GM18867 (cell line): ENCODE measurements around the gene KRT31.
"Not testable (repeated sequence)": the region's sequence is repeated elsewhere in the genome, so short reads cannot be mapped to it uniquely, and the experiment has no call there.

Experiments
- ATAC-seq: cut with Tn5 transposase; IDR thresholded peaks from one replicate; pipeline ENCODE4 v1.9.1; 2021; ENCODE audit warnings: mild to moderate bottlenecking, moderate library complexity; ENCODE audit not compliant: unreplicated experiment

KRT31 gene

GRCh38 chr17:41418116-41418860 lies 20.9 kb upstream of the KRT31 start:
- no peak for ATAC-seq

- no peak for ATAC-seq
Observed at GRCh38 chr17:41417576-41418015, 20.2 kb upstream of the KRT31 start.

GRCh38 chr17:41417127-41417526 lies 19.7 kb upstream of the KRT31 start:
- no peak for ATAC-seq

GRCh38 chr17:41416479-41416878 lies 19.1 kb upstream of the KRT31 start:
- no peak for ATAC-seq

- ATAC-seq, result no peak
Observed at GRCh38 chr17:41415833-41416335, 18.5 kb upstream of the KRT31 start.

GRCh38 chr17:41415411-41415810 lies 18.0 kb upstream of the KRT31 start:
- no peak for ATAC-seq

GRCh38 chr17:41413982-41414381 lies 16.6 kb upstream of the KRT31 start:
- ATAC-seq, result no peak

GRCh38 chr17:41413353-41413957 lies 16.0 kb upstream of the KRT31 start:
- no peak for ATAC-seq

GRCh38 chr17:41411072-41411840 lies 13.8 kb upstream of the KRT31 start:
- no peak for ATAC-seq

- no peak for ATAC-seq
Observed at GRCh38 chr17:41407226-41407625, 9.8 kb upstream of the KRT31 start.

GRCh38 chr17:41406205-41406604 lies 8.8 kb upstream of the KRT31 start:
- ATAC-seq, result no peak

- ATAC-seq, result no peak
Observed at GRCh38 chr17:41404024-41404671, 6.7 kb upstream of the KRT31 start.

- no peak for ATAC-seq
Observed at GRCh38 chr17:41403404-41404023, 6.1 kb upstream of the KRT31 start.

- no peak for ATAC-seq
Observed at GRCh38 chr17:41402161-41402560, 4.8 kb upstream of the KRT31 start.

- no peak for ATAC-seq
Observed at GRCh38 chr17:41396340-41396739, 1.1 kb downstream of the KRT31 start.

GRCh38 chr17:41395611-41396010 lies 1.8 kb downstream of the KRT31 start:
- no peak for ATAC-seq

- not testable (repeated sequence) for ATAC-seq
Observed at GRCh38 chr17:41395044-41395443, 2.4 kb downstream of the KRT31 start.

GRCh38 chr17:41394254-41394996 lies 3.0 kb downstream of the KRT31 start:
- ATAC-seq, result no peak

GRCh38 chr17:41393826-41394225 lies 3.6 kb downstream of the KRT31 start:
- no peak for ATAC-seq

- ATAC-seq, result no peak
Observed at GRCh38 chr17:41393294-41393693, 4.1 kb downstream of the KRT31 start.
